ENCODE results near the gene ITGBL1.

Gene ITGBL1

GRCh38 chr13:101452519-101453485, at the start of gene ITGBL1:
TSS of gene ITGBL1 (plus strand) at chr13:101452675. CDS start at chr13:101452834, 159 bp downstream.
- peak; percentile 71 for DNase-seq
- peak within 1 kb of the TSS; percentile 23; the same call in 1 of the 2 replicates for H3K27ac ChIP-seq
- no peaks in the 10 kb centered on the region for H3K36me3 ChIP-seq
- H3K27me3 ChIP-seq (ENCODE audit: insufficient read depth, low read depth, severe bottlenecking): no peaks in the 10 kb centered on the region
- peak within 1 kb of the TSS; percentile 48 for H3K4me3 ChIP-seq (ENCODE audit: low read depth, low read length)
- TF ChIP-seq CTCF (IDR thresholded peaks at IDR 0.05; ENCODE audit: low read depth, low read length): 0 out of 2 replicates have a peak, but pooled peaks have one; percentile 15
- H3K9me3 ChIP-seq (ENCODE audit: severe bottlenecking): no peaks in the 10 kb centered on the region

- no peak for DNase-seq
- H3K36me3 ChIP-seq: no peaks in the 10 kb centered on the region
- H3K27ac ChIP-seq: no peak overlapping the region
- H3K9me3 ChIP-seq (ENCODE audit: severe bottlenecking): peaks cover 3% of the 10 kb centered on the region
- no peaks in the 10 kb centered on the region for H3K27me3 ChIP-seq (ENCODE audit: insufficient read depth, low read depth, severe bottlenecking)
- H3K4me3 ChIP-seq (ENCODE audit: low read depth, low read length): no peak overlapping the region
- TF ChIP-seq CTCF (IDR thresholded peaks at IDR 0.05; ENCODE audit: low read depth, low read length): no peak
Measured at GRCh38 chr13:101406791-101407190, 45.7 kb upstream of the ITGBL1 start.

GRCh38 chr13:101408154-101408553, 44.3 kb upstream of the ITGBL1 start:
- Histone ChIP-seq H3K27ac (no peak overlapping the region), H3K9me3 (ENCODE audit: severe bottlenecking) (peaks cover 3% of the 10 kb centered on the region), H3K4me3 (ENCODE audit: low read depth, low read length) (no peak overlapping the region), H3K36me3 (no peaks in the 10 kb centered on the region), H3K27me3 (ENCODE audit: insufficient read depth, low read depth, severe bottlenecking) (no peaks in the 10 kb centered on the region)
- no peak for DNase-seq
- TF ChIP-seq CTCF (IDR thresholded peaks at IDR 0.05; ENCODE audit: low read depth, low read length): no peak

- H3K9me3 ChIP-seq (ENCODE audit: severe bottlenecking): peaks cover 3% of the 10 kb centered on the region
- no peaks in the 10 kb centered on the region for H3K36me3 ChIP-seq
- TF ChIP-seq CTCF (IDR thresholded peaks at IDR 0.05; ENCODE audit: low read depth, low read length): no peak
- H3K4me3 ChIP-seq (ENCODE audit: low read depth, low read length): no peak overlapping the region
- H3K27me3 ChIP-seq (ENCODE audit: insufficient read depth, low read depth, severe bottlenecking): no peaks in the 10 kb centered on the region
- no peak overlapping the region for H3K27ac ChIP-seq
- DNase-seq: no peak
Measured at GRCh38 chr13:101408992-101409656, 43.4 kb upstream of the ITGBL1 start.

GRCh38 chr13:101412076-101412475, 40.4 kb upstream of the ITGBL1 start:
- no peak for DNase-seq
- Histone ChIP-seq H3K9me3 (ENCODE audit: severe bottlenecking) (peaks cover 3% of the 10 kb centered on the region), H3K27me3 (ENCODE audit: insufficient read depth, low read depth, severe bottlenecking) (no peaks in the 10 kb centered on the region), H3K36me3 (no peaks in the 10 kb centered on the region), H3K27ac (no peak overlapping the region), H3K4me3 (ENCODE audit: low read depth, low read length) (no peak overlapping the region)
- no peak for TF ChIP-seq CTCF (IDR thresholded peaks at IDR 0.05; ENCODE audit: low read depth, low read length)

Measured in WERI-Rb-1 (cell line).